Tibial artery (tissue), 4 donors: ENCODE measurements around the gene GALNT2.

Source experiments
- DNase-seq, 2 donors: peaks; one replicate each; pipeline ENCODE4 v3.0.0-alpha.2; 2019
- H3K27ac ChIP-seq, 2 donors: fragments of 200-600 bp; sonication (generic) in 1 of 2; 1 replicate in 1 of 2; 2 replicates in 1 of 2; pipeline ENCODE4 v1.5.1; 2018 to 2019; ENCODE audit warnings: mild to moderate bottlenecking in 1 of 2
- H3K27me3 ChIP-seq, 2 donors: fragments of 200-600 bp; sonication (generic) in 1 of 2; one replicate each; pipeline versions ENCODE4 v1.5.1 to v1.6.0; 2016 to 2019
- H3K36me3 ChIP-seq, 3 donors: fragments of 200-600 bp; sonication (generic) in 2 of 3; one replicate each; pipeline ENCODE4 v1.5.1; 2016 to 2019; ENCODE audit warnings: mild to moderate bottlenecking in 2 of 3
- H3K4me1 ChIP-seq, 4 donors: fragments of 200-600 bp; sonication (generic) in 2 of 4; 1 replicate in 3 of 4; 2 replicates in 1 of 4; pipeline ENCODE4 v1.5.1; 2016 to 2019
- H3K4me3 ChIP-seq, 2 donors: fragments of 200-600 bp; sonication (generic) in 1 of 2; 1 replicate in 1 of 2; 2 replicates in 1 of 2; pipeline ENCODE4 v1.5.1; 2018 to 2019; ENCODE audit warnings: mild to moderate bottlenecking in 2 of 2
- H3K9me3 ChIP-seq, 3 donors: fragments of 200-600 bp; sonication (generic) in 1 of 3; one replicate each; pipeline ENCODE4 v1.5.1; 2016 to 2019
- intact Hi-C: fragments of 100-400 bp; cut with DNase I; formaldehyde crosslinking; loops from one replicate; pipeline ENCODE4 v1.15.0; 2023; ENCODE audit warnings: low total_unique reads
- TF ChIP-seq, protein P1 (sequence below), 2 experiments: fragments of 200-600 bp in 1 of 2; fragments of 450-650 bp in 1 of 2; IDR thresholded peaks; one replicate each; pipeline ENCODE4 v1.5.1; 2017 to 2019; ENCODE audit warnings: antibody characterized with exemption in 2 of 2, mild to moderate bottlenecking in 1 of 2, moderate library complexity in 1 of 2

GALNT2 gene

DNA sequence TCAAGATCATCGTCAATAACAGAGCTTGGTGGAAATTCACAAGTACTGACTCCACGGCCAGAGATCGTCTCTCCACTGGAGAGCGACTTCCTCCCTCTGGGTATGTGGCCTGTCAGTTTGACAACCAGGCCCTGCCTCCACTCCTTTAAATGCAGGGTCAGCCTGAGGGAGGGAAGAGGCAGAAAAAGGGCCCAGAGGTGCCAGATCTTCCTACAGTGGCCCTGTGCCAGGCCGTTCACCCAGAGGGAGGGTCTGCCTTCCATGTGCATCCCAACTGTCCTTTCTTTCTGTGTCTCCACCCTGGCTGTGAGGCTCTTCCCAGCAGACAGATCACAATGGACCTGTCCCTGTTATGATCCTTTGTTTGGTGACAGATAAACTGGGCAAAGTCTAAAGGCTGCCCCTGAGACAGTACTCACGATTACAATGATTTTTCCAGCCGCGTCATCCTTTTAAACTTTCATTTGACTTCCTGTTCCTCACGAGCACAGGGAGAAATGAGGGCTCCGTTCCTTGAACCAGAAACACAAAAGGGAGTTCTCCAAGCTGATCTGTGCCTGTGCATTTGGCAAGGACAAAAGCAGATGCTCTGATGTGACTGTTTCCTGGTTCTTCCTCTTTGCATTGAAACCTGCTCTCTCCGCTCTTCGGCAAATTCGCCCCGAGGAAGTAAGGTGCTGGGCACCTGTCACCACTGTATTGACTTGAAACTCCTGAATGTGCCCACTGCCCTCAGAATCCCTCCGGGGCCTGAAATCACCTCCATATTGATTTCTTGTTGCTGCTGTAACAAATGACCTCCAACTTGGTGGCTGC, 232.4 kb downstream of the GALNT2 start:
- intact Hi-C loops: loop anchor here (10.0 kb wide), 1 partner anchor 95 kb away; no protein-coding TSS in a partner anchor
- H3K27me3 ChIP-seq: no peaks in the 10 kb centered on the region
- peak in 1 of 2 donors; percentile 17 for DNase-seq
- no peaks in the 10 kb centered on the region for H3K36me3 ChIP-seq
- TF ChIP-seq, protein P1, sequence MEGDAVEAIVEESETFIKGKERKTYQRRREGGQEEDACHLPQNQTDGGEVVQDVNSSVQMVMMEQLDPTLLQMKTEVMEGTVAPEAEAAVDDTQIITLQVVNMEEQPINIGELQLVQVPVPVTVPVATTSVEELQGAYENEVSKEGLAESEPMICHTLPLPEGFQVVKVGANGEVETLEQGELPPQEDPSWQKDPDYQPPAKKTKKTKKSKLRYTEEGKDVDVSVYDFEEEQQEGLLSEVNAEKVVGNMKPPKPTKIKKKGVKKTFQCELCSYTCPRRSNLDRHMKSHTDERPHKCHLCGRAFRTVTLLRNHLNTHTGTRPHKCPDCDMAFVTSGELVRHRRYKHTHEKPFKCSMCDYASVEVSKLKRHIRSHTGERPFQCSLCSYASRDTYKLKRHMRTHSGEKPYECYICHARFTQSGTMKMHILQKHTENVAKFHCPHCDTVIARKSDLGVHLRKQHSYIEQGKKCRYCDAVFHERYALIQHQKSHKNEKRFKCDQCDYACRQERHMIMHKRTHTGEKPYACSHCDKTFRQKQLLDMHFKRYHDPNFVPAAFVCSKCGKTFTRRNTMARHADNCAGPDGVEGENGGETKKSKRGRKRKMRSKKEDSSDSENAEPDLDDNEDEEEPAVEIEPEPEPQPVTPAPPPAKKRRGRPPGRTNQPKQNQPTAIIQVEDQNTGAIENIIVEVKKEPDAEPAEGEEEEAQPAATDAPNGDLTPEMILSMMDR (IDR thresholded peaks at IDR 0.05): no peak
- H3K27ac ChIP-seq: no peak overlapping the region
- no peaks in the 10 kb centered on the region for H3K9me3 ChIP-seq
- H3K4me3 ChIP-seq: no peak overlapping the region
- H3K4me1 ChIP-seq: no peaks in the 10 kb centered on the region

DNA sequence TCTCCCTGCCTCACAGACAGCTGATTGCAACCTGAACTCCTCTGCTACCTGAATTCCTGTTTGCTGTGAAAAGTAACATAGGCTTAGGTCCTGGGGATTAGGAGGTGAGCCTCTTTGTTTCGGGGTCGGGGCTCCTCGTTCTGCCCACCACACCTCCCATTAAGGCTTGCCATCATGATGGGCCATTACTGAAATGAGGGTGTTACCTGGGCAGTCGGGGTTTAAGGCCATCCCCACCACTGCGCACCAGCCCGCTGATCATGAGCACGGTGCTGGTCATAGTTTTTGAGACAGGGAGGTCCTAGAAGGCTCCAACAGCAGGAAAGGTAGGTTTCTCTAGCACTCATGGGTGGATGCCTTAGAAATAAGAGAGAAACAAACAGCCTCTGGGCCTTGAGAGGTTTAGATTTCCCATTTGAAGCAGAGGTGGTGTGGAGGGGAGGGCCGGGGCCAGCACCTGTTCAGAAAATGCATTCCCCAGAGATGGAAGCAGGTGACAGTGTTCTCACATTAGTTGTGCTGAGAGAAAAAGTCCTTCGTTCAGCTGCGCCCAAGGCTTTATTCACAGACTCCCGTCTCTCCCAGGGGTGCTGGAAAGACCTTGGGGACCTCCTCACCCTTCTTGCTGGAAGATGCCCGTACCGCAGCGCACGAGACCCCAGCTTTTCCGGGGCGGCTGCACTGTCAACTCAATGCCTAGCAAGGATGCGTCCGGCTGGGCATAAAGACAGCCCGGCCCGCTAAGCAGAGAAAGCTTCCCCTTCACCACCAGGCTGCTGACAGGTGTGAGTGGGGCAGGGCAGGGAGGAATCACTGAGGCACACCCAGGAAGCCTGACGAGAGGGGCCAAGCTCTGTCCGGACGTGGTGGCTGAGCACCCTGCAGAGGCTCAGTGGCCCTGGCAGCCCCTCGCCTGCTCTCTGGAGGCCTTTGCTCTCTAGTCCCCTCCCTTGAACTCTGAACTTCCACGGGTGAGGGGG, 233.6 kb downstream of the GALNT2 start:
- H3K27ac ChIP-seq: no peak overlapping the region
- intact Hi-C loops: loop anchor here (10.0 kb wide), 1 partner anchor 96 kb away; no protein-coding TSS in a partner anchor
- no peaks in the 10 kb centered on the region for H3K9me3 ChIP-seq
- DNase-seq: no peak
- H3K4me1 ChIP-seq: no peaks in the 10 kb centered on the region
- H3K27me3 ChIP-seq: no peaks in the 10 kb centered on the region
- TF ChIP-seq, protein P1 (IDR thresholded peaks at IDR 0.05): no peak
- H3K36me3 ChIP-seq: no peaks in the 10 kb centered on the region
- no peak overlapping the region for H3K4me3 ChIP-seq

DNA sequence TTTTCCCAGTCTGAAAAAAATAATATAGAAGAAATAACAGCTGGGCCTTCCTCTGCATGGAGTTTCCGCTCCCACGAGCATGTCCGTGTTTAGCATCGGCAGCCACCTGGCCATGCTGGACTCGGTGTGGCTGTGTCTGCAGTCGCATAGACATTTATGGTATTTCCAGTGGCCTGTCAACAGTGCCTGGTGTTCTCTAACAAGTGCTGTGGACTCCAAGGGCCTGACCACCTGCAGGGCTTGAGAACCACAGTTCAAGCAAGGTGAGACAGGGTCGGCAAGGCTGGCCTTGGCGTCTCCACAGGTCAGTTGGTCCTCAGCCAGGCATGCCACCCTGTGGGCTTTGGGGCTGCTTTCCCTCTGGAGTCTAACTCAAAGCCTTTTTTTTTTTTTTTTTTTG, 234.3 kb downstream of the GALNT2 start:
- intact Hi-C loops: loop anchor here (10.0 kb wide), 1 partner anchor 97 kb away; no protein-coding TSS in a partner anchor
- TF ChIP-seq, protein P1 (IDR thresholded peaks at IDR 0.05): no peak
- no peak overlapping the region for H3K27ac ChIP-seq
- no peak for DNase-seq
- no peaks in the 10 kb centered on the region for H3K4me1 ChIP-seq
- no peak overlapping the region for H3K4me3 ChIP-seq
- no peaks in the 10 kb centered on the region for H3K27me3 ChIP-seq
- no peaks in the 10 kb centered on the region for H3K36me3 ChIP-seq
- no peaks in the 10 kb centered on the region for H3K9me3 ChIP-seq

DNA sequence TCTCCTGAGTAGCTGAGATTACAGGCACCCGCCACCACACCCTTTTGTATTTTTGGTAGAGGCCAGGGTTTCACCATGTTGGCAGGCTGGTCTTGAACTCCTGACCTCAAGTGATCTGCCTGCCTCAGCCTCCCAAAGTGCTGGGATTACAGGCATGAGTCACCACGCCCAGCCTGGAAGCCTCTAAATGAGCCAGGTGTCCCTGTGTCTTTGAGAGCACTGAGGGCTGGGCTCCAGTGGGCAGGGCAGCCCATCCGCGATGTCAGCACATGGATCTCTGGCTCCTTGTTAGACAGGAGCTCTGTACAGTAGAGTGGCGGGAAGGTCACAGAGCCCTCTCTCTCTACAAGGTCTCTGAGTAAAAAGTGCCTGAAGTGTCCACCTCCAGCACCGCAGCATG, 234.8 kb downstream of the GALNT2 start:
- no peaks in the 10 kb centered on the region for H3K27me3 ChIP-seq
- TF ChIP-seq, protein P1 (IDR thresholded peaks at IDR 0.05): no peak
- H3K27ac ChIP-seq: no peak overlapping the region
- no peaks in the 10 kb centered on the region for H3K36me3 ChIP-seq
- no peaks in the 10 kb centered on the region for H3K4me1 ChIP-seq
- DNase-seq: no peak
- H3K9me3 ChIP-seq: no peaks in the 10 kb centered on the region
- no peak overlapping the region for H3K4me3 ChIP-seq
- intact Hi-C loops: loop anchor here (10.0 kb wide), 1 partner anchor 97 kb away; no protein-coding TSS in a partner anchor

- Histone ChIP-seq H3K4me3 (no peak overlapping the region), H3K27me3 (no peaks in the 10 kb centered on the region), H3K27ac (no peak overlapping the region), H3K36me3 (no peaks in the 10 kb centered on the region), H3K4me1 (peaks cover 0 to 3% (median 0%) of the 10 kb centered on the region in 4 donors), H3K9me3 (no peaks in the 10 kb centered on the region)
- intact Hi-C loops: loop anchor here (10.0 kb wide), 1 partner anchor 98 kb away; no protein-coding TSS in a partner anchor
- TF ChIP-seq, protein P1 (IDR thresholded peaks at IDR 0.05): no peak
- no peak for DNase-seq
Measured at GRCh38 chr1:230303069-230303468, 236.0 kb downstream of the GALNT2 start.
